DND-41 (cell line): ENCODE data around the gene ITIH3.

ENCODE experiments used
- EZH2 ChIP-seq: IDR thresholded peaks from 3 replicates; pipeline ENCODE4 v1.6.1; 2012; ENCODE audit warnings: borderline replicate concordance, low read depth, mild to moderate bottlenecking, moderate library complexity, low read length, inconsistent platforms; ENCODE audit not compliant: severe bottlenecking
- TF ChIP-seq, protein P1 (sequence below): IDR thresholded peaks from 2 replicates; pipeline ENCODE4 v1.5.1; 2012; ENCODE audit warnings: borderline replicate concordance, low read length, moderate library complexity, mild to moderate bottlenecking; ENCODE audit not compliant: poor library complexity, severe bottlenecking; ENCODE audit errors: extremely low read depth

- TF ChIP-seq, protein P1, sequence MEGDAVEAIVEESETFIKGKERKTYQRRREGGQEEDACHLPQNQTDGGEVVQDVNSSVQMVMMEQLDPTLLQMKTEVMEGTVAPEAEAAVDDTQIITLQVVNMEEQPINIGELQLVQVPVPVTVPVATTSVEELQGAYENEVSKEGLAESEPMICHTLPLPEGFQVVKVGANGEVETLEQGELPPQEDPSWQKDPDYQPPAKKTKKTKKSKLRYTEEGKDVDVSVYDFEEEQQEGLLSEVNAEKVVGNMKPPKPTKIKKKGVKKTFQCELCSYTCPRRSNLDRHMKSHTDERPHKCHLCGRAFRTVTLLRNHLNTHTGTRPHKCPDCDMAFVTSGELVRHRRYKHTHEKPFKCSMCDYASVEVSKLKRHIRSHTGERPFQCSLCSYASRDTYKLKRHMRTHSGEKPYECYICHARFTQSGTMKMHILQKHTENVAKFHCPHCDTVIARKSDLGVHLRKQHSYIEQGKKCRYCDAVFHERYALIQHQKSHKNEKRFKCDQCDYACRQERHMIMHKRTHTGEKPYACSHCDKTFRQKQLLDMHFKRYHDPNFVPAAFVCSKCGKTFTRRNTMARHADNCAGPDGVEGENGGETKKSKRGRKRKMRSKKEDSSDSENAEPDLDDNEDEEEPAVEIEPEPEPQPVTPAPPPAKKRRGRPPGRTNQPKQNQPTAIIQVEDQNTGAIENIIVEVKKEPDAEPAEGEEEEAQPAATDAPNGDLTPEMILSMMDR, result peak; percentile 72
- TF ChIP-seq EZH2, result no peak
These were observed 56.8 kb downstream of the ITIH3 start for GRCh38 chr3:52851348-52851747.
